Daoy (cell line): Measurements from ENCODE around the gene SPTY2D1. TPM values are rescaled to one million over a fixed set of nuclear protein-coding genes. Genes with fewer than 3 reads are reported as not detected.

Experiments used
- DNase-seq: peaks from one replicate; pipeline ENCODE4 v3.0.0-alpha.2; 2015; ENCODE audit warnings: low read depth
- total RNA-seq: library from RNA; depleted of rRNA; stranded (reverse); fragments of >200 nt; shearing (Covaris generic); gene quantifications from 2 replicates; pipeline ENCODE4 v1.2.3, GENCODE V29; 2014; rRNA removed

The SPTY2D1 gene
- total RNA-seq, 1 experiment from 2014 or later, result 12.5 TPM

DNA sequence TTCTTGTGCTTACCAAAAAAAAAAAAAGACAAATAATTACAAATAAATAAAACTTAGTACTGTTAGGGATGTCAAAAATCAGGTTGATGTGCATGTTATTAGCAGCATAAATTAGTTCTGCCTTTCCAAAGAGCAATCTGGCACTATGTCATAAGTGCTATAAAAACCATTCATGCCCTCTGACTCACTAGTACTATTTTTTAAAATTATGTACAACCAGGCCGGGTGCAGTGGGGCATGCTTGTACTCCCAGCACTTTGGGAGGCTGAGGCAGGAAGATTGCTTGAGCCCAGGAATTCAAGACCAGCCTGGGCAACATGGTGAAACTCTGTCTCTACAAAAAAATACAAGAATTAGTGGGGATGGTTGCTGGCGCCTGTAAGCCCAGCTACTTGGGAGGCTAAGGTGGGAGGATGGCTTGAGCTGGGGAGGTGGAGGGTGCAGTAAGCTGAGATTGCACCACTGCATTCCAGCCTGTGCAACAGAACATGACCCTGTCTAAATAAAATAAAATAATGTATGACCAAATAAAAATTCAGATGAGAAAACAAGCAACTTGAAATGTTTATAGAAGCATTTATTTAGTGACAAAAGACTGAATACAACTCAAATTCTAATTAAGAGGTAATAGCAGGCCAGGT is 70.9 kb downstream of the SPTY2D1 start:
- no peak for DNase-seq

Other genes with a start within 250 kb of the SPTY2D1 start
- 452 and 487 TPM in 2 replicates for gene LDHA, start 239.8 kb downstream of the SPTY2D1 start, total RNA-seq
- gene LDHC, start 222.0 kb downstream of the SPTY2D1 start, total RNA-seq, result not detected in 2 replicates
- gene LDHAL6A, start 178.5 kb downstream of the SPTY2D1 start, total RNA-seq, result 0.11 TPM in 1 of 2 replicates, not detected in the other
- gene TSG101, start 107.4 kb downstream of the SPTY2D1 start, total RNA-seq, result 62.7 and 111 TPM in 2 replicates
- 21.9 and 28.6 TPM in 2 replicates for gene UEVLD, start 45.6 kb downstream of the SPTY2D1 start, total RNA-seq
- 0.63 and 6.4 TPM in 2 replicates for gene MISFA, start 34.6 kb downstream of the SPTY2D1 start, total RNA-seq
- gene TMEM86A, start 64.4 kb upstream of the SPTY2D1 start, total RNA-seq, result 0.40 and 0.65 TPM in 2 replicates
- gene IGSF22, start 91.8 kb upstream of the SPTY2D1 start, total RNA-seq, result not detected in 2 replicates
- gene PTPN5, start 157.5 kb upstream of the SPTY2D1 start, total RNA-seq, result 0.29 TPM in 1 of 2 replicates, not detected in the other